Left hindlimb (tissue), 1 donor: ENCODE results near the gene INPP5A.
"Not testable (repeated sequence)": the region's sequence is repeated elsewhere in the genome, so short reads cannot be mapped to it uniquely, and the experiment has no call there.

ENCODE experiments used
- DNase-seq: peaks from one replicate; pipeline ENCODE4 v3.0.0-alpha.2; 2018

Gene INPP5A

DNA sequence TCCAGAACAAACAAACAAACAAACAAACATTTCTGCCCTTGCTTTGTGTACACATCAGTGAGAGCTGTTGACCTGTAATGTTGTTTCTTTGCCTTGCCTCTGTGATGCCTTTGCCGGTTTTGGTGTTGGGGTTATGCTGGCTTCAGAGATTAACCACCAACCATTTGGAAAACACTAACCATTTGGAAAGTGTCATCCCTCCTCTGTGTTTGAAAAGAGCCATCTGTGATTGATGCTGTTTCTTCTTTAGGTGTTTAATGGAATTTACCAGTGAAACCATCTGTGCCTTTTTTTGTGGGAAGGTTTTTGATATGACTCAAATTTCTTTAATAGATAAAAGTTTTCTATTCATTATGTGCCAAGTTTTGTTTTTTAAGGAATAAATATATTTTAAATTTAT lies 46.5 kb downstream of the INPP5A start:
- no peak for DNase-seq

DNA sequence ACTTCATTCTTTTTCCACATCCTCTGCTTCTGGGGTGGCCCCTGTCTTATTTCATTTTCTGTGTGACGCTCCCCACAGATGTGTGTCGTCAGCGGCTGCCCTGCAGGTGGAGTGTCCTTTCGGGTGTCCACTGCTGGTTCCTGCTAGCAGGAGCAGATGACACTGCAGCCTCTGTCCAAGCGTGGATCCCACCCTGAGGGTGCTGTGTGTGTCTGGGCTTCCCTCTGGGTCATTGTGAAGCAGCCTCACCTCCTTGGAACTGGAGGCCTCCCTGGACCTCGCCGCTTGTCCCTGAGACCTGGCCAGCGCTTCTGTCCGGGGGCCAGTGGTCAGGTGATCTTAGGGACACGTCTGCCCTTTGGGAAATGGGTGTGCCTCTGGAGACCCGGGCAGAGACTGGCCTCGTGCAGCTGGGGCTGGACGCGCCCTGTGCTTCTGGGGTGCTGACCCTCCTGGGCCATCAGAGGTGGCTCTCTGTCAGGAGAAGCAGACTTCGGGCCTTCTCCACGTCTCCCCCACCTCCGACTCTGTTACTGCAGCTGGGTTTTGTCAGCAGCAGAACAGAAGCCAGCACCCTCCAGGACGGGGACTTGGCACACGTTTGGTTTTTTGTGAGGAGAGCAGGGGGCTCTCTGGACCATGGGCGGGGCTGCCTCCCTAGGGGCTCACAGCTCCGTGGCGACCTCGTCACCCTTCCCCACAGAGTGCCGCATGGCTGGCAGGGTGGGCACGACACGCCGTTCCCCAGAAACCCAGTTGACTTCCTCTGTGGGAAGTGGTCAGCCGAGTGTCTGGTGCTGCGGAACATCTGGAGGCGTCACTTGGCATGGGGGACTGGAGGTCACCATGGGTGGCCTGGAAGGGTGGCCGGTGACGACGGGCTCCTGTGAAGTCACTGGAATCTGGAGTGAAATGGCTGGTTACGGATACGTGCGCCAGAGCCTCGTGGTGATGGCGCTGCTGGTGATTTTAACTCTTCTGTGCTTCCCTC lies 48.4 kb downstream of the INPP5A start:
- peak; percentile 48 for DNase-seq

DNA sequence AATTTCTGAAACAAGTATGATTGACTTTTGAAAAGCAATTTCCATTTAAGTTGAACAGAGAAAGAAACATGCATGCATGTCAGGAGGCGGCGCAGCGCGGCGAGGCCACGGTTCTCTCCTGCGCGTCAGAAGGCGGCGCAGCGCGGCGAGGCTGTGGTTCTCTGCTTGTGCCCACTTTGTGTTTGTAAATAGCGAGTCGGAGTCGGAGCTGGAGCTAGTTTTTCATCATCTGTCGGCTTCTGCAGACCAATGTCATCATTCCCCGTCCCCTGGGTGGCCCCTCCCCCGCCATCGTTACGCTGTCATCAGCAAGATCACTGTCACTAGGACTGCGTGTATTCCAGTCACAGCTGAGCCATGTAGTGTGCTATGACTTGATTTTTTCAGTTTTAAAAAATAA lies 49.2 kb downstream of the INPP5A start:
- DNase-seq = no peak

DNA sequence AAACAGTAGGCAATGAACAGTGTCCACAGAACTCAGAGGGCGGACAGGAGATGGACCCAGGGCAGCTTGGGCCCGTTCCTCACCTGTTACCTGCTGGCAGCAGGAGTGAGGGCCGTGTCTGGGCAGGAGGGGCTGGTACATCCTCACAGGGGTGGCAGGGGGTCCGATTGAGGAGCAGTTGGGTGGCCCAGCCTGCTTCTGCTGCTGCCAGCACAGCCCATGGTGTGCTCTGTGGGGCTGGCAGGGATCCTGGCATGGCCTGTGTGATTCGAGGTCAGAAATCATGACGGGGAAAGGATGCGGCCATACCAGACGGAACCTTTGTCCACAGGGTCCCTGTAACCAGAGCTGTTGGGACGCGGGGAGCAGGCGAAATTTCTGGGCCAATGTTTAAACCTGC lies 49.6 kb downstream of the INPP5A start:
- no peak for DNase-seq

DNA sequence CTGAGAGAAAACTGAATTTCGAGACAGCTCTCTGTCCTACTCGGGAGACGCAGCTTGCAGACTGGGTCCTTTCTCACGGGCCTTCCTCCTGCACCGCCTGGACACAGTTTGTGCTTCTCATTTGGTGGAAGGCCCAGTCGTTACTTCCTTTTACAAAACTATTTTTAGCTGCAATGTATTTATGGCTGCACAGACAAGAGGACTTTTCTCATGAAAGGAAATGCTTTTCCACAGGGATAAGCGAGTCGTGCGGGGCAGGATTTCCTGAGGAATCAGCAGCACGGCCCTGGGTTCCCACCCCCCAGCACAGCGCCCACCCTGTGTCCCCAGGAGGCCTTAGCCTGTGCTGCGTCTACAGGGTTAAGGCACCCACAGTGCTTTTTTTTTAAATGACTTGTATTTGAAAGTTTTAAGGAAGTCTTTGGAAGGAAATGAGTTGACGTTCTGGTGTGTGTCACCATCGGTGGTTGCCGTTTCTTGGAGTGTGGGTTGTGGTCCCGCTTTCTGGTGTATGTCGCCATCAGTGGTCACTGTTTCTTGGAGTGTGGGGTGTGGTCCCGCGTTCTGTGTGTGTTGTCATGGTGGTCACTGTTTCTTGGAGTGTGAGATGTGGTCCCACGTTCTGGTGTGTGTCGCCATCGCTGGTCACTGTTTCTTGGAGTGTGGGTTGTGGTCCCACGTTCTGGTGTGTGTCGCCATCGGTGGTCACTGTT lies 50.9 kb downstream of the INPP5A start:
- peak; percentile 69 for DNase-seq

DNA sequence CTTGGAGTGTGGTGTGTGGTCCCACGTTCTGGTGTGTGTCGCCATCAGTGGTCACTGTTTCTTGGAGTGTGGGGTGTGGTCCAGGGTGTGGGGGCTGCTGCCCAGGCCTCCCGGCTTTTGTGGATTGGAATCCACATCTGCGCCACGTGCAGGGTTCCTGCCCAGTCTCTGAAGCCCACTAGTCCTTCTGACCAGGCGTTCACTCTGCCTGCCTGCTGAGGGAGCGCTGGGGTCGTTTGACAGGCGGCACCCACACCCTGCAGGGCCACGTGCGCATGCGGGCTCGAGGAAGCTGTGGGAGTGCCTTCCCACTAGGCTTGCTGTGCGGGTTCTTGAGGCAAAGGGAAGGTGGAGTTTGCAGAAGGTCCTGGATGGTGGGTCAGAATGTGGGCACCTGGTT lies 51.4 kb downstream of the INPP5A start:
- DNase-seq = no peak

DNA sequence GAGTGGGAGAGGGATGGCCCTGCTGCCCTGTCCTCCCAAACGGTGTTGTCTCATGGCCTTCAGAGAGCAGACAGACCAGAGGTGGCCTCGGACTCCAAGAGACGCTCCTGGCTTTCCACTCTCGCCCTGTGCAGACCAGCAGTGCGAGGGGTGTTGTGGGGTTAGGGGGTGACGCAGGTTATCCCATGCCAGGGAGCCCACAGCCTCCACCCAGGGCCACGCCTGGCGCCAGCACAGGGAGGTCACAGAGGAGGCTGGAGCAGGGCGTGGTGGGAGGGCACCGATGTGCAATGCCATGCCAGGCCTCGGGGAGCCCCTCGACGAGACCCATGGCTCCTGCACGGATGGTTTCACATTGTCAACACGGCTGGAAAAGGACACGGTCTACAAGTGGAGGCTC lies 52.1 kb downstream of the INPP5A start:
- no peak for DNase-seq

DNA sequence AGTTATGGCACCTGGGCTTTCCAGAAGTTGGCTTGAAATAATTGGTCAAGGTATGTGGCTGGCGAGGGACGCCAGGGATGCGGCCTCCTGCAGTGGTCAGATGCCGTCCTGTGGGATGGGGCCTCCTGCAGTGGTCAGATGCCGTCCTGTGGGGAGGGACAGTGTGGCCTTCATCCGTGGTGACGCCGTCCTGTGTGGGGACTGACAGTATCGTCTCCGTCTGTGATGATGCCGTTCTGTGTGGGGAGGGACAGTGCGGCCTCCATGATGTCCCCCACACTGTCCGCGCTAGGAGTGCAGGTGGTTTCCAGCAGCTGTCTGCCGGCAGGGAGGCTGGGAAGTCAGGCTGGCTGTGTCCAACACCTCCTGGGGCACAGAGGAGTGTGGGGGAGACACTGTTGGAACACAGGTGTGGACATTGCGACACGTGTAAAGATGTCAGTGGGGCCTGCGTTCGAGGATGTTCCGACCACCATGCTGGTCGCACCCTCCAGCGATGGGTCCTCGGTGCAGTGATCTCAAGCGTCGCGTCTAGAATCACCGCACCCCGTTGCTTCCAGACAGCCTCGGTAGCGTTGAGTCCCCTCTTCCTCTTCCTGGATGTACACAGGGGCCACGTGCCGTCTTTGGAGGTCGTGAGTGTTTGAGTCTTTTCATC lies 52.6 kb downstream of the INPP5A start:
- no peak for DNase-seq

DNA sequence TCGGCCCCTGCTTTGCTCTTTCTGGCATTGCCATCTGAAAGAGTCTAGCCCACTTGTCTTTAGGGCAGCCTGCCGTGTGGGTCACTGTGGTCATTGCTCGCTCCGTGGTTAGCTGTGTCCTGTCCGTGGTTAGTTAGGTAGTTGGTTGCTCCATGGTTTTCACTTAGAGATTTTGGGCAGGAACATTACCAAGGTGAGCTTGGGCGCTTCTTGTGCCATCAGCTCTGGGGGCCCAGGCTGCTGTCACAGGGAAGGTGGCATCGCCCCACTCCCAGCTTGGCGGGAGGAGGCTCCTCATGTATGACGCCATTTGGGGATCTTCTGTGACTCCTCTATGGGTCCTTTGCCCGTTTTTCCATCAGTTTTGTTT lies 53.1 kb downstream of the INPP5A start:
- no peak for DNase-seq

DNA sequence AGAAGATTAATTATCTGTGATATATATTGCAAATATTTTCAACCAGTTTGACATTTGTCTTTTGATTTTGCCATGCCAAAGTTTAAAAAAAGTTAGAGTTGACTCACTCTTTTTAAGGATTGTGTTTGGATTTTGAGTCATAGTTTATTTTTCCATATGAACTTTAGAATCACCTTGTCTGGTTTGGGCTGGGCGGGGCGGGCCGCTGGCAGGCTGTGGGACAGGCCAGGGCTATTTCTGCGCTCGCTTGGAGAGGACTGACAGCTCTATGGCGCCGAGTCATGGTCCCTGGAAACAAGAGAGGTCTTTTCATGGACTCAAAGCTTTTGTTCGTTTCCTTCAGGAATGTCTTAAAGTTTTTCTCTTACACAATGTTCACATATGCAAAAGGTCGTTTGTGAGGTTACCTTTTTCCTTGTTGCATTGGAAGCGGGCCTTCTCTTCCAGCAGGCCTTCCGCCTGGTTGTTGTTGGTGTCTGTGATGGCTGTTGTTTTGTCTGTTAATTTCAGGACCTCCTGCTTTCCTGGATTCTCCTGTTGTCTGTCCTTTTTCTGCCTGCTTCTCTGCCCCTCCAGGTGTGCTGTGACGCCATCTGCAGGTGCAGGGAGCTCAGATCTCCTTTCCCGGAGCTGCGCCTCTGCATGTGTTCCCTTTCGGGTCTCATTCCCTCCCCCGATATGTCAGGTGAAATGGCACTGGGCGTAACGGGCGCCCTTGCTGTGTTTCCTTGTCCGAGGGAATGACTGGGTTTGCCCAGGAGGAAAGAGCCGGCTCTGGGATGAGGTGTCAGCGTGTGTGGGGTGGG lies 53.8 kb downstream of the INPP5A start:
- DNase-seq = peak; percentile 60

DNA sequence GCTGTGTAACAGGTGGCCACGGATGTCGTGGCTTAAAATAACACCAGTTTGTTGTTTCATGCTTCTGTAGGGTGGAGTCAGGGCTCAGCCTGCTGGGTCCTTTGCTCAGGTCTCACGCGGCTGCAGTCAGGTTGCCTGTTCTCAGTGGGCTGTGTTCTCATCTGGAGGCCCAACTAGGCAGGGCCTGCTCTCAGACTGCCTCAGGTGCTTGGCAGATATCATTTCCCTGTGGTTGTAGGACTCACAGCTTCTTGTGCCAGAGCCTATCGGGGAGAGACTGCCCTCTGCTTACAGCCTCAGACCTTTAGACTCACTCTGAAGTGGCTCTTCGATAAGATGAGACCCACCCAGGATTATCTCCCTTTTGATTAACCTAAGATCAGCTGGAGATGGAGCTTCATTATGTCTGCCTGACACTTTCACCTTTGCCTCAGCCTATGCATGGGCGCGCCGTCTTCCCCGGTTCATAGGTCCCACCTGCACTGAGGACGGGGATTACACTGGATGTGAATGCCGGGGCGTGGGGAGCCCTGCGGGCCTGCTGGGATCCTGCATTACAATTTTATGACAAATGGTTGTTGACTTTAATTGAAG lies 55.3 kb downstream of the INPP5A start:
- DNase-seq = no peak

DNA sequence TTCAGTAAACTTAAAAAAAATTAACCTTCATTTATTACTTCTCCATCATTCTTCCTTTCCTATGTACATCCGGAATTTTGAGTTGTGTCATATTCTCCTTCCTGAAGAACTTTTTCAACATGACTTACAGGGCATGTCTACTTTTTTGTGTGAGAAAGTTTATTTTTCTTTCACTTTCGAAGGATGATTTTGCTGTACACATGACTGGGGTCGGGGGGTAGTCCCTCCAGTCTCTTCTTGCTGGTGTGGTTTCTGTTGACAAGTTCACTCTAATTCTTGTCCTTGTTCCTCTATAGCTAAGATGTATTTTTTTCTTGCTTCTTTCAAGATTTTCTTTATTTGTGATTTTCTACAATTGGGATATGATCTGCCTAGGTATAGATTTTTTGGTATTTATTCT lies 55.8 kb downstream of the INPP5A start:
- no peak for DNase-seq

DNA sequence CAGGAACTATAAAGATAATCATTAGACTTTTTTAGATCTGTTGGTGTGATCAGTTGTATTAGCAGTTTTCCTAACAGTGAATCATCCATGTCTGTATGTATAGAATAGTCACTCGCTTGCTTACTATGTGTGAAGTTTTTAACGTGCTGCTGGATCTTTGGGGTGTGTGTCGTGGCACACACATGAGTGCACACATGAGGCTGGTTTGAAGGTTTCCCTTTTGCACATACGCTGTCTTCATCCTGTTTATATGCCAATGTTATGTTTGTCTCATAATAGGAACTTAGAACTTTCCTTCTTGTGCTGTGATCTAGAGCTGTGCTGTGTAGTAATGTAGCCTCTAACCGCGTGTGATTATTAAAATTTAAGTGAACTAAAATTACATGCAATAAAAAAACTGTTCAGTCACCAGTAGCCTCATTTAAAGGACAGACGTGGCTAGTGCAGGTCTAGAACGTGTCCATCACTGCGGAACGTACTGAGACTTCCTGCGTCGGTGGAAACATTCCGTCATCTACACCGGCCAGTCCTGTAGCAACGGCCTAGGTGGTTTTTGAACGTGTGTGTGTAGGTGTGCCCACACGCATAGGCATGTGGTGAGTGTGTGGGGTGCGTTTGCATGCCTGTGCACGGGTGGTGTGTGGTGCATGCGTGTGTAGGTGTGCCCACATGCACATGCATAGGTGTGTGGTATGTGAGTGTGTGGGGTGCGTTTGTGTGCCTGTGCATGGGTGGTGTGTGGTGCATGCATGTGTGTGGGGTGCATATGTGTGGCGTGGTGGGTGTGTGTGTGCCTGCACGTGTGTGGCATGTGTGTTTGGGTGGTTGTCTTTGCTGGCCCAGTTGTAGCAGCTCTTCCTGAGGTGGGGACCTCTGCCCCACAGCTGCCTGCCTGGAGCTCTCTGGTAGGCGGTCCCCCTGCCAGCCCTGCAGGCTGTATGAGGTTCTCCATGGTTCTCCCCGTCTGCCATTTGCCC lies 56.6 kb downstream of the INPP5A start:
- no peak for DNase-seq

DNA sequence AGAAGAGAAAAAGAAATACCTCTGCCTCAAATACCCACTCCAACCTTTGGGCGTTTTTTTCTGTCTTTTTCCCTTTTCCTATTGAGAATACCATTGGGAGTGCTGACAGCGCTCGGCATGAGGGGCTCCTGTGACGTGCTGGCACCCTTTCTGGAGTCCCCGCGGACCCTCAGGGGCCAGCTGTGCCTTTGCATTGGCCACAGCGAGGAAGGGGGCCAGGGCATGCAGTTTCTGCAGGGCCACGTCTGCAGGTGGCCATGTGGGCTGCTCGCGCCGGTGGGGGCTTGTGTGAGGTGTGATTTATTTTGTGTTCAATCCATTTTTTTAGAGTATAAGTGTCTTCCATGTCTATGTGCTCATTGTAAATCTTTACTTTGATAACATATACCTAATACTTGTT lies 57.4 kb downstream of the INPP5A start:
- no peak for DNase-seq

DNA sequence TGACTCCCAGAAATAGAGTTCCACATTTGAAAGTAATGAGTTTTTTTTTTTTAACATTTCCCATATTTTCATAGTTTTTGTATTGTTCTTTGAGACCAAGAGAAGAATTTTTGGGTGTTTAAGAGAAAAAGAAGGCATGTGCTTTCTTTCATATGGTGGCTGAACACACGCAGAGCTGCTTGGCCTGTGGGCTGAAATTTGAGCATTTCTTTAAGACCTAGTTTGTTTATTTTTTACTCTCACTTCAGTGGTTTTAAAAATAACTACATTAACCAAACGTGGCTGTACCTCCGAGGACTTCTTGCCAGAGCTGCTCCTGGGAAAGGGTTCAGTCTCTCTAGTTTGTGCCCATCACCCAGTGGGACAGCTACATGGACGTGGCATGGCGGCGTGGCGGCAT lies 58.3 kb downstream of the INPP5A start:
- peak; percentile 50 for DNase-seq

DNA sequence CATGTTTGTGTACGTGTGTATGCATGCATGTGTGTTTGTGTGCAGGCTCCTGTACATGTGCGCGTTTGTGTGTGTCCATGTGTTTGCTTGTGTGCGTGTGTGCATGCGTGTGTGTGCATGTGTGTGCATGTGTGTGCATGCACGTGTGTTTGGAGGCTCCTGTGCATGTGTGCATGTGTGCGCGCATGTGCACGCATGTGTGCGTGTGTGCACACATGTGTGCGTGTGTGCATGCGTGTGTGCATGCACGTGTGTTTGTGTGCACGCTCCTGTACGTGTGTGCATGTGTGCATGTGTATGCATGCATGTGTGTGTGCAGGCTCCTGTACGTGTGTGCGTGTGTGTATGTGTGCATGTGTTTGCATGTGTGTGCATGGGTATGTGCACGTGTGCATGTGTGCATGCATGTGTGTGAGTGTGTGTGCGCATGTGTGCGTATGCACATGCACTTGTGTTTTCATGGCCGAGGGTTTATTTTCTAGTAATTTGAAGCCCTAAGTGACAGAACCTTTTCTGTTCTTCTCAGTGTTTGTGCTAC lies 59.2 kb downstream of the INPP5A start:
- DNase-seq = no peak

DNA sequence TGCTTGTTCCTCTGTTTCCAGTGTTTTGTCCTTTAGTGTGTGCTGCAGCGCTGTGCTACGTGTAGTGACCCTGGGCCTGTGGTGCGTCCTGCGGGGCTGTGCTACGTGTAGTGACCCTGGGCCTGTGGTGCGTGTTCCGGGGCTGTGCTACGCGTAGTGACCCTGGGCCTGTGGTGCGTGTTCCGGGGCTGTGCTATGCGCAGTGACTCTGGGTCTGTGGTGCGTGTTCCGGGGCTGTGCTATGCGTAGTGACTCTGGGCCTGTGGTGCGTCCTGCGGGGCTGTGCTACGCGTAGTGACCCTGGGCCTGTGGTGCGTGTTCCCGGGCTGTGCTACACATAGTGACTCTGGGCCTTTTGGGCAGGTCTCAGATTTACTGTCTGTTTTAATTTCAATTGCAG lies 60.1 kb downstream of the INPP5A start:
- DNase-seq = no peak

DNA sequence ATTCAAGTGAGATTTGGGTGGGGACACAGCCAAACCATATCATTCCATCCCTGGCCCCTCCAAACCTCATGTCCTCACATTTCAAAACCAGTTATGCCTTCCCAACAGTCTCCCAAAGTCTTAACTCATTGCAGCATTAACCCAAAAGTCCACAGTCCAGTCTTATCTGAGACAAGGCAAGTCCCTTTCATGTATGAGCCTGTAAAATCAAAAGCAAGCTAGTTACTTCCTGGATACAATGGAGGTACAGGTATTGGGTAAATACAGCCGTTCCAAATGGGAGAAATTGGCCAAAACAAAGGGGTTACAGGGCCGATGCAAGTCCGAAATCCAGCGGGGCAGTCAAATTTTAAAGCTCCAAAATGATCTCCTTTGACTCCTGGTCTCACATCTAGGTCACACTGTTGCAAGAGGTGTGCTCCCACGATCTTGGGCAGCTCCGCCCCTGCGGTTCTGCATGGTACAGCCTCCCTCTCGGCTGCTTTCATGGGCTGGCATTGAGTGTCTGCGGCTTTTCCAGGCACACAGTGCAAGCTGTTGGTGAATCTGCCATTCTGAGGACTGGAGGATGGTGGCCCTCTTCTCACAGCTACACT lies 61.5 kb downstream of the INPP5A start:
- not testable (repeated sequence) for DNase-seq

DNA sequence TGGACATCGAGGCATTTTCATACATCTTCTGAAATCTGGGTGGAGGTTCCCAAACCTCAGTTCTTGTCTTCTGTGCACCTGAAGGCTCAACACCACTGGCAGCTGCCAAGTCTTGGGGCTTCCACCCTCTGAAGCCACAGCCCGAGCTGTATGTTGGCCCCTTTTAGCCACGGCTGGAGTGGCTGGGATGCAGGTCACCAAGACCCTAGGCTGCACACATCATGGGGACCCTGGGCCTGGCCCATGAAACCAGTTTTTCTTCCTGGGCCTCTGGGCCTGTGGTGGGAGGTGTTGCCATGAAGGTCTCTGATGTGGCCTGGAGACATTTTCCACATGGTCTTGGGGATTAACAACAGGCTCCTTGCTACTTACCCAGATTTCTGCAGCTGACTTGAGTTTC lies 62.1 kb downstream of the INPP5A start:
- no peak for DNase-seq

DNA sequence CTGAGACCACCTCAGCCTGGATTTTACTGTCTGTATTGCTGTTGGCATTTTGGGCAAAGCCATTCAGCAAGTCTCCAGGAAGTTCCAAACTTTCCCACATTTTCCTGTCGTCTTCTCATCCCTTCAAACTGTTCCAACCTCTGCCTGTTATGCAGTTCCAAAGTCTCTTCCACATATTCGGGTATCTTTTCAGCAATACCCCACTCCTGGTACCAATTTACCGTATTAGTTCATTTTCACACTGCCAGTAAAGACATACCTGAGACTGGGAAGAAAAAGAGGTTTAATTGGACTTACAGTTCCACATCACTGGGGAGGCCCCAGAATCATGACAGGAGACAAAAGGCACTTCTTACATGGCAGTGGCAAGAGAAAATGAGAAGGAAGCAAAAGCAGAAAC lies 62.8 kb downstream of the INPP5A start:
- no peak for DNase-seq
